Panc1 (cell line): ENCODE results near the gene NCKAP5.
"Not testable (repeated sequence)": the region's sequence is repeated elsewhere in the genome, so short reads cannot be mapped to it uniquely, and the experiment has no call there.

Source experiments
- CTCF ChIP-seq: fragments of 450-650 bp; IDR thresholded peaks from 2 replicates; pipeline ENCODE4 v1.5.1; 2017; ENCODE audit warnings: mild to moderate bottlenecking
- REST ChIP-seq, 2 experiments: IDR thresholded peaks; 2 replicates each; pipeline ENCODE4 v1.6.1; 2011 to 2012; ENCODE audit warnings: low read depth in 2 of 2, control low read depth in 1 of 2, low read length in 1 of 2, mild to moderate bottlenecking in 1 of 2, moderate library complexity in 1 of 2; ENCODE audit not compliant: insufficient read depth in 1 of 2
- SIN3A ChIP-seq: IDR thresholded peaks from 2 replicates; pipeline ENCODE4 v1.6.1; 2012; ENCODE audit warnings: low read depth, mild to moderate bottlenecking, low read length, moderate library complexity, borderline replicate concordance; ENCODE audit not compliant: insufficient read depth
- TCF7L2 ChIP-seq: IDR thresholded peaks from 2 replicates; pipeline ENCODE4 v1.6.1; 2011; ENCODE audit warnings: mild to moderate bottlenecking, low read depth, low read length, inconsistent platforms

GRCh38 chr2:132809962-132810361 is 758.3 kb downstream of the NCKAP5 start:
- not testable (repeated sequence) for TF ChIP-seq CTCF; SIN3A; REST (IDR thresholded peaks at IDR 0.05; ENCODE audit: insufficient read depth in 1 of 2, low read depth in 2 of 2, low read length in 1 of 2); TCF7L2
